ENCODE measurements around the gene LRRC2. TPM values are rescaled to one million over a fixed set of nuclear protein-coding genes. Genes with fewer than 3 reads are reported as not detected.
"Not testable (repeated sequence)": the region's sequence is repeated elsewhere in the genome, so short reads cannot be mapped to it uniquely, and the experiment has no call there.

The LRRC2 gene
- total RNA-seq, 1 donor from 2014 or later = 0.26 TPM

- FAIRE-seq = no peak
Observed at GRCh38 chr3:46524008-46524407, 42.1 kb downstream of the LRRC2 start.

GRCh38 chr3:46523556-46523955, 42.5 kb downstream of the LRRC2 start:
- FAIRE-seq (peak; percentile 18), DNase-seq (ENCODE audit: low read depth) (no peak)
- no peaks in the 10 kb centered on the region for H3K27me3 ChIP-seq (ENCODE audit: control insufficient read depth, insufficient read depth, low read length)
- H3K4me3 ChIP-seq (ENCODE audit: low read depth, low read length) = no peak overlapping the region
- no peaks in the 10 kb centered on the region for H3K36me3 ChIP-seq (ENCODE audit: control insufficient read depth, insufficient read depth, low read length)
- no peak for TF ChIP-seq CTCF (IDR thresholded peaks at IDR 0.05; ENCODE audit: insufficient read depth, low read length, severe bottlenecking)

More at GRCh38 chr3:46524008-46524407, 42.1 kb downstream of the LRRC2 start:
- Histone ChIP-seq H3K27me3 (ENCODE audit: control insufficient read depth, insufficient read depth, low read length) (no peaks in the 10 kb centered on the region), H3K4me3 (ENCODE audit: low read depth, low read length) (no peak overlapping the region), H3K36me3 (ENCODE audit: control insufficient read depth, insufficient read depth, low read length) (no peaks in the 10 kb centered on the region)
- TF ChIP-seq CTCF (IDR thresholded peaks at IDR 0.05; ENCODE audit: insufficient read depth, low read length, severe bottlenecking) = no peak
- DNase-seq (ENCODE audit: low read depth) = no peak

- H3K27me3 ChIP-seq (ENCODE audit: control insufficient read depth, insufficient read depth, low read length); H3K4me3 ChIP-seq (ENCODE audit: low read depth, low read length); H3K36me3 ChIP-seq (ENCODE audit: control insufficient read depth, insufficient read depth, low read length); DNase-seq (ENCODE audit: low read depth); FAIRE-seq: not testable (repeated sequence)
Observed at GRCh38 chr3:46522201-46522600, 43.9 kb downstream of the LRRC2 start.

- no peaks in the 10 kb centered on the region for H3K27me3 ChIP-seq (ENCODE audit: control insufficient read depth, insufficient read depth, low read length)
- H3K4me3 ChIP-seq (ENCODE audit: low read depth, low read length) = no peak overlapping the region
- TF ChIP-seq CTCF (IDR thresholded peaks at IDR 0.05; ENCODE audit: insufficient read depth, low read length, severe bottlenecking) = no peak
- DNase-seq (ENCODE audit: low read depth) (no peak), FAIRE-seq (no peak)
- no peaks in the 10 kb centered on the region for H3K36me3 ChIP-seq (ENCODE audit: control insufficient read depth, insufficient read depth, low read length)
Observed at GRCh38 chr3:46521096-46521495, 45.0 kb downstream of the LRRC2 start.

GRCh38 chr3:46520531-46520930, 45.6 kb downstream of the LRRC2 start:
- no peak for FAIRE-seq

GRCh38 chr3:46519952-46520351, 46.1 kb downstream of the LRRC2 start:
- Histone ChIP-seq H3K4me3 (ENCODE audit: low read depth, low read length) (no peak overlapping the region), H3K36me3 (ENCODE audit: control insufficient read depth, insufficient read depth, low read length) (no peaks in the 10 kb centered on the region), H3K27me3 (ENCODE audit: control insufficient read depth, insufficient read depth, low read length) (no peaks in the 10 kb centered on the region)
- no peak for DNase-seq (ENCODE audit: low read depth)
- no peak for TF ChIP-seq CTCF (IDR thresholded peaks at IDR 0.05; ENCODE audit: insufficient read depth, low read length, severe bottlenecking)
- no peak for FAIRE-seq

More at GRCh38 chr3:46520531-46520930, 45.6 kb downstream of the LRRC2 start:
- Histone ChIP-seq H3K4me3 (ENCODE audit: low read depth, low read length) (no peak overlapping the region), H3K27me3 (ENCODE audit: control insufficient read depth, insufficient read depth, low read length) (no peaks in the 10 kb centered on the region), H3K36me3 (ENCODE audit: control insufficient read depth, insufficient read depth, low read length) (no peaks in the 10 kb centered on the region)
- DNase-seq (ENCODE audit: low read depth) = peak; percentile 49
- TF ChIP-seq CTCF (IDR thresholded peaks at IDR 0.05; ENCODE audit: insufficient read depth, low read length, severe bottlenecking) = no peak
